Keratinocyte (primary cell): ENCODE results near the gene TCTN2.

Experiments
- EZH2 ChIP-seq: IDR thresholded peaks from one replicate; pipeline ENCODE4 v1.6.1; 2012; ENCODE audit warnings: inconsistent platforms, mild to moderate bottlenecking, low read length, moderate library complexity
- TF ChIP-seq, protein P1 (sequence below), 3 experiments: IDR thresholded peaks in 1 of 3; conservative IDR thresholded peaks in 1 of 3; optimal IDR thresholded peaks in 1 of 3; 2 replicates in 2 of 3; 3 replicates in 1 of 3; pipeline versions ENCODE3 to v1.5.1; 2011; ENCODE audit warnings: low read length in 3 of 3, mild to moderate bottlenecking in 3 of 3, moderate library complexity in 2 of 3, control low read depth in 1 of 3, inconsistent platforms in 1 of 3; ENCODE audit not compliant: insufficient read depth in 2 of 3; ENCODE audit errors: extremely low read depth in 1 of 3

DNA sequence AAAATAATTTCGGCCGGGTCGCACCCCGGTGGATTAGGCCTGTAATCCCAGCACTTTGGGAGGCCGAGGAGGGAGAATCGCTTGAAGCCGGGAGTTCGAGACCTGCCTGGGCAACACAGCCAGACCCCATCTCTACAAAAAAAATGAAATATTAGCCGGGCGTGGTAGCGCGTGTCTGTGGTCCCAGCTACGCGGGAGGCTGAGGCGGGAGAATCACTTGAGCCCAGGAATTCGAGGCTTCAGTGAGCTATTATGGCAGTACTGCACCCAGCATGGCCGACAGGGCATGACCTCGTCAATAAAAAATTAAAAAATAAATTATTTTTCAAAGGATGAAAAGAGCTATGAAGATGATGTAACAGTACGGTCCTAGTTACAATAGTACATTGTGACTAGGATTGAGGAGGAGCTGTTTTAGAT, 36.8 kb upstream of the TCTN2 start:
- TF ChIP-seq, protein P1, sequence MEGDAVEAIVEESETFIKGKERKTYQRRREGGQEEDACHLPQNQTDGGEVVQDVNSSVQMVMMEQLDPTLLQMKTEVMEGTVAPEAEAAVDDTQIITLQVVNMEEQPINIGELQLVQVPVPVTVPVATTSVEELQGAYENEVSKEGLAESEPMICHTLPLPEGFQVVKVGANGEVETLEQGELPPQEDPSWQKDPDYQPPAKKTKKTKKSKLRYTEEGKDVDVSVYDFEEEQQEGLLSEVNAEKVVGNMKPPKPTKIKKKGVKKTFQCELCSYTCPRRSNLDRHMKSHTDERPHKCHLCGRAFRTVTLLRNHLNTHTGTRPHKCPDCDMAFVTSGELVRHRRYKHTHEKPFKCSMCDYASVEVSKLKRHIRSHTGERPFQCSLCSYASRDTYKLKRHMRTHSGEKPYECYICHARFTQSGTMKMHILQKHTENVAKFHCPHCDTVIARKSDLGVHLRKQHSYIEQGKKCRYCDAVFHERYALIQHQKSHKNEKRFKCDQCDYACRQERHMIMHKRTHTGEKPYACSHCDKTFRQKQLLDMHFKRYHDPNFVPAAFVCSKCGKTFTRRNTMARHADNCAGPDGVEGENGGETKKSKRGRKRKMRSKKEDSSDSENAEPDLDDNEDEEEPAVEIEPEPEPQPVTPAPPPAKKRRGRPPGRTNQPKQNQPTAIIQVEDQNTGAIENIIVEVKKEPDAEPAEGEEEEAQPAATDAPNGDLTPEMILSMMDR (optimal IDR thresholded peaks at IDR 0.05 in 1 of 3, IDR thresholded peaks at IDR 0.05 in 1 of 3, conservative IDR thresholded peaks at IDR 0.05 in 1 of 3; ENCODE audit: extremely low read depth in 1 of 3, insufficient read depth in 2 of 3, low read length in 3 of 3), result no peak
- TF ChIP-seq EZH2, result no peak
